A673 (cell line): ENCODE data around the gene HNMT. TPM values are rescaled to one million over a fixed set of nuclear protein-coding genes. Genes with fewer than 3 reads are reported as not detected.

ENCODE experiments used
- BruUV-seq: library from RNA; stranded (reverse); fragments of 400-500 nt; replicated peaks from 2 replicates; lab custom pipeline; 2021; lab: Mats Ljungman, UMichigan
- CTCF ChIA-PET: fragments of 300-600 bp; sonication (Branson Sonifier 250); formaldehyde crosslinking; loops from one replicate; lab custom pipeline; 2022; ENCODE audit warnings: antibody characterized with exemption; lab: Charles Lee
- POLR2A ChIA-PET: fragments of 300-600 bp; sonication (Branson Sonifier 250); formaldehyde crosslinking; loops from one replicate; lab custom pipeline; 2022; ENCODE audit warnings: antibody characterized with exemption; ENCODE audit not compliant: low non-redundant PET; lab: Charles Lee
- DNase-seq: peaks from one replicate; pipeline ENCODE4 v3.0.0-alpha.2; 2015; ENCODE audit warnings: low spot score
- H3K27ac ChIP-seq: fragments of 200-600 bp; sonication (generic); 2 replicates; pipeline ENCODE4 v1.5.1; 2016; ENCODE audit warnings: mixed run types, low read depth, mild to moderate bottlenecking, mixed read lengths, antibody characterized with exemption, low read length; ENCODE audit not compliant: poor library complexity, severe bottlenecking
- H3K27me3 ChIP-seq: fragments of 200-600 bp; sonication (generic); replicated peaks from 2 replicates; pipeline ENCODE4 v1.6.1; 2017; ENCODE audit warnings: mixed run types, low read depth, mild to moderate bottlenecking, mixed read lengths, antibody characterized with exemption, low read length; ENCODE audit not compliant: insufficient read depth, poor library complexity
- H3K36me3 ChIP-seq: fragments of 200-600 bp; sonication (generic); 2 replicates; pipeline ENCODE4 v1.6.1; 2016; ENCODE audit warnings: mixed run types, mild to moderate bottlenecking, mixed read lengths, antibody characterized with exemption, low read length; ENCODE audit not compliant: insufficient read depth, poor library complexity, severe bottlenecking
- H3K4me1 ChIP-seq: fragments of 200-600 bp; sonication (generic); 2 replicates; pipeline ENCODE4 v1.6.1; 2017; ENCODE audit warnings: mixed run types, mild to moderate bottlenecking, mixed read lengths, antibody characterized with exemption, low read length; ENCODE audit not compliant: insufficient read depth, poor library complexity, severe bottlenecking
- H3K4me3 ChIP-seq: fragments of 200-600 bp; sonication (generic); 2 replicates; pipeline ENCODE4 v1.5.1; 2016; ENCODE audit warnings: low read depth, mixed run types, mild to moderate bottlenecking, mixed read lengths, low read length; ENCODE audit not compliant: poor library complexity, severe bottlenecking
- H3K9me3 ChIP-seq: fragments of 200-600 bp; sonication (generic); 2 replicates; pipeline ENCODE4 v1.6.1; 2016; ENCODE audit warnings: mixed run types, low read depth, mild to moderate bottlenecking, mixed read lengths, antibody characterized with exemption, low read length; ENCODE audit not compliant: poor library complexity, severe bottlenecking
- EZH2 ChIP-seq: fragments of 200-600 bp; sonication (generic); IDR thresholded peaks from 2 replicates; pipeline ENCODE4 v1.6.1; 2017; ENCODE audit warnings: borderline replicate concordance, low read depth, mild to moderate bottlenecking, mixed read lengths, antibody characterized with exemption, low read length; ENCODE audit not compliant: poor library complexity, severe bottlenecking
- intact Hi-C: fragments of 100-400 bp; cut with micrococcal nuclease; formaldehyde crosslinking; loops from one replicate; pipeline ENCODE4 v1.10.0; 2022; ENCODE audit not compliant: unreplicated experiment
- total RNA-seq: library from RNA; stranded (reverse); gene quantifications from 2 replicates; pipeline ENCODE4 v1.2.3, GENCODE V29; 2021
- TF ChIP-seq, protein P1 (sequence below): fragments of 300-800, 200-600 bp; sonication (generic); conservative IDR thresholded peaks from 2 replicates; pipeline ENCODE4 v1.5.1; 2017; ENCODE audit warnings: low read depth, mild to moderate bottlenecking, antibody characterized with exemption, low read length, moderate library complexity, mixed read lengths

HNMT gene
- total RNA-seq, 1 experiment from 2014 or later: 0.82 TPM

DNA sequence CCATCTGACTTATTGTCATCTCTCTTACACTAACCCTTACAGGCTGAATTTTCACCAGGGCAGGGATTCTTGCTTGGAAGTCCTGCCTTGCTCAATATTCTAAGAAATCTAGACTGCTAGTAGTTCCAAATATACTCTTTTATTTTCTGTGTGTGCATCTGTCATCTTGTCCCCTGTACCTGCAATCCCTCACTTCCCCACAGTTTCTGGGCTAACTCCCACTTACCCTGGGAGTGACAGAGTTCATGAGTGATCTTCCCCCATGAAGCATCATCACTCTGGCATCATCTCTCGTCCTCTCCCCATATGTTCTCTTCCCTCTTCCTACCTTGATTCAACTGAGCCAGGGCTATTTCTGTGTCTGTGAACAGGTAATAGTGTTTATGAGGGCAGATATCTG, 35.7 kb downstream of the HNMT start:
- Histone ChIP-seq H3K4me3 (no peak overlapping the region), H3K27me3 (no peaks in the 10 kb centered on the region), H3K9me3 (no peaks in the 10 kb centered on the region), H3K36me3 (no peaks in the 10 kb centered on the region), H3K27ac (no peak overlapping the region), H3K4me1 (no peaks in the 10 kb centered on the region)
- TF ChIP-seq EZH2: no peak
- TF ChIP-seq, protein P1, sequence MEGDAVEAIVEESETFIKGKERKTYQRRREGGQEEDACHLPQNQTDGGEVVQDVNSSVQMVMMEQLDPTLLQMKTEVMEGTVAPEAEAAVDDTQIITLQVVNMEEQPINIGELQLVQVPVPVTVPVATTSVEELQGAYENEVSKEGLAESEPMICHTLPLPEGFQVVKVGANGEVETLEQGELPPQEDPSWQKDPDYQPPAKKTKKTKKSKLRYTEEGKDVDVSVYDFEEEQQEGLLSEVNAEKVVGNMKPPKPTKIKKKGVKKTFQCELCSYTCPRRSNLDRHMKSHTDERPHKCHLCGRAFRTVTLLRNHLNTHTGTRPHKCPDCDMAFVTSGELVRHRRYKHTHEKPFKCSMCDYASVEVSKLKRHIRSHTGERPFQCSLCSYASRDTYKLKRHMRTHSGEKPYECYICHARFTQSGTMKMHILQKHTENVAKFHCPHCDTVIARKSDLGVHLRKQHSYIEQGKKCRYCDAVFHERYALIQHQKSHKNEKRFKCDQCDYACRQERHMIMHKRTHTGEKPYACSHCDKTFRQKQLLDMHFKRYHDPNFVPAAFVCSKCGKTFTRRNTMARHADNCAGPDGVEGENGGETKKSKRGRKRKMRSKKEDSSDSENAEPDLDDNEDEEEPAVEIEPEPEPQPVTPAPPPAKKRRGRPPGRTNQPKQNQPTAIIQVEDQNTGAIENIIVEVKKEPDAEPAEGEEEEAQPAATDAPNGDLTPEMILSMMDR: no peak
- CTCF ChIA-PET: no interaction called here
- BruUV-seq: no TSS peak
- POLR2A ChIA-PET: no interaction called here
- intact Hi-C loops: no loop called here
- DNase-seq: no peak

DNA sequence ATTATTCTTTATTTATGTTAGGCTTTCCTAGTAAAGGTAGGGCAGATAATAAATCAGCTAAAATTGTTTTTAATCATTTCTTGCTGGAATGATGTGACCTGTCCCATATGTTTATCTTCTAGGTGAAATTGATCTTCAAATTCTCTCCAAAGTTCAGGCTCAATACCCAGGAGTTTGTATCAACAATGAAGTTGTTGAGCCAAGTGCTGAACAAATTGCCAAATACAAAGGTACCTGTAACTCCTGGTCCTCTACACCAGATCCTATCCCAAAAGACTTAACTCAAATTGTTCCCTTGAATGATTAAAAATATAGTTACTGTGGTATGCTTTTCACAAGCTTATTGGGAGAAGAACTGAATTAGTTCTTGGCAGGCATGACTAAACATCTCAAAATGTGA, 36.5 kb downstream of the HNMT start:
- intact Hi-C loops: no loop called here
- TF ChIP-seq, protein P1: no peak
- no peak for TF ChIP-seq EZH2
- ChIA-PET CTCF (no interaction called here), POLR2A (no interaction called here)
- H3K27ac ChIP-seq: no peak overlapping the region
- DNase-seq: no peak
- BruUV-seq: no TSS peak
- no peak overlapping the region for H3K4me3 ChIP-seq
- H3K9me3 ChIP-seq: no peaks in the 10 kb centered on the region
- H3K27me3 ChIP-seq: no peaks in the 10 kb centered on the region
- no peaks in the 10 kb centered on the region for H3K4me1 ChIP-seq
- H3K36me3 ChIP-seq: no peaks in the 10 kb centered on the region

DNA sequence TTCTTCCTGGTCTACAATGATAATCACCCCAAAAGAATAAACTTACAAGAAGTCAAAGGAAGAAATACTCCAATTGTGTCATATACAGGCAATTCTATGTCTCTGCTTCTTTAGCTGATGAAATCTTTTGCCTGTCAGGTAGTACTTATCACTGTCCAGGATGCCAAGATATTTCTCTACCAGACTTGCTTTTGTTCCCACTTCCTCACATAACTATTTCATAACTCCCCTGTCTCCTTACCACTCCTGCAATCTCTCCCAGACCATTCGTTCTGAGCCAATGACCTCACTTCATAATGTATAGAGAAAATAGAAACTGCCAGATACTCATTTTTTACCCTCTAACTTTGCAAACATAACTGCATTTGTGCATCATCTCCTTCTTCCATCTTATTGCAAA, 39.1 kb downstream of the HNMT start:
- intact Hi-C loops: no loop called here
- TF ChIP-seq, protein P1: no peak
- no peak for TF ChIP-seq EZH2
- CTCF ChIA-PET: no interaction called here
- no TSS peak for BruUV-seq
- DNase-seq: no peak
- H3K27me3 ChIP-seq: no peaks in the 10 kb centered on the region
- POLR2A ChIA-PET: no interaction called here
- no peak overlapping the region for H3K4me3 ChIP-seq
- H3K4me1 ChIP-seq: no peaks in the 10 kb centered on the region
- no peak overlapping the region for H3K27ac ChIP-seq
- H3K36me3 ChIP-seq: no peaks in the 10 kb centered on the region
- no peaks in the 10 kb centered on the region for H3K9me3 ChIP-seq
